ENCODE measurements around the gene BTBD9. TPM values are rescaled to one million over a fixed set of nuclear protein-coding genes. Genes with fewer than 3 reads are reported as not detected.

Gene BTBD9
- total RNA-seq, 1 experiment from 2014 or later, result 8.9 TPM

DNA sequence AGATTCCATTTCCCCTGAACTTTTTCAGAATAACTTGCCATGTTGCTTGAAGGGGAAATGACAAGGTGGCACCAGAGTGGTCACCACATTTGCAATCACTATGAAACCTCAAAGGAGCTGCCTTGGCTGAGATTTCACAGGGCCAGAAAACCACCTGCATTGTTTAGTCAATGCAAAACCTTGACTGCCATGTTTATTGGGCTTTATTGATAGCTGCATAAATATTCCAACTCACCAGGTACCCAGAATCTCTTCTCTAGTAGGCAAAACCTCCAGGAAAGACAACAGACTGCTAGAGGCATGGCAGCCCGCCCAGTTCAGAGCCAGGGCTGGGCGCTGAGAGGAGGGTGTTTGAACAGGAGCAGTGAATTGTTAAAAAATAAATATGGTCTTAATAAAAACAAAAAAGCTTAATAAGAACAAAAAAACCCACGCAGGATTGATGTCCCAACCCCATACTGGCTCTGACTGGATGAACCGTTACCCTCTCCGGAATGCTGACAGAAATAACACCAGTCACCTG lies 444.6 kb downstream of the BTBD9 start:
- H3K27me3 Mint-ChIP-seq (ENCODE audit: low read depth), result no peaks in the 10 kb centered on the region
- H2AFZ ChIP-seq (ENCODE audit: low read length), result no peak overlapping the region
- no peaks in the 10 kb centered on the region for H3K23me2 ChIP-seq (ENCODE audit: insufficient read length, low read depth, low read length, poor library complexity, severe bottlenecking)
- no peak overlapping the region for H3K9ac ChIP-seq (ENCODE audit: extremely low read depth, insufficient read length, low read length)
- no peak overlapping the region for H2BK5ac ChIP-seq (ENCODE audit: insufficient read length, low read length)
- H4K20me1 ChIP-seq (ENCODE audit: control insufficient read depth, insufficient read depth, insufficient read length), result no peaks in the 10 kb centered on the region
- no peak overlapping the region for H4K8ac ChIP-seq (replicated peaks; ENCODE audit: insufficient read length, low read depth, low read length)
- H4K5ac ChIP-seq (ENCODE audit: insufficient read length, low read depth, low read length), result no peak overlapping the region
- no peak overlapping the region for H3K4me3 Mint-ChIP-seq
- H3K18ac ChIP-seq (ENCODE audit: insufficient read length, low read depth, low read length), result no peak overlapping the region
- H2BK20ac ChIP-seq (ENCODE audit: low read depth, low read length, poor library complexity, severe bottlenecking), result no peak overlapping the region
- TF ChIP-seq, protein P1, sequence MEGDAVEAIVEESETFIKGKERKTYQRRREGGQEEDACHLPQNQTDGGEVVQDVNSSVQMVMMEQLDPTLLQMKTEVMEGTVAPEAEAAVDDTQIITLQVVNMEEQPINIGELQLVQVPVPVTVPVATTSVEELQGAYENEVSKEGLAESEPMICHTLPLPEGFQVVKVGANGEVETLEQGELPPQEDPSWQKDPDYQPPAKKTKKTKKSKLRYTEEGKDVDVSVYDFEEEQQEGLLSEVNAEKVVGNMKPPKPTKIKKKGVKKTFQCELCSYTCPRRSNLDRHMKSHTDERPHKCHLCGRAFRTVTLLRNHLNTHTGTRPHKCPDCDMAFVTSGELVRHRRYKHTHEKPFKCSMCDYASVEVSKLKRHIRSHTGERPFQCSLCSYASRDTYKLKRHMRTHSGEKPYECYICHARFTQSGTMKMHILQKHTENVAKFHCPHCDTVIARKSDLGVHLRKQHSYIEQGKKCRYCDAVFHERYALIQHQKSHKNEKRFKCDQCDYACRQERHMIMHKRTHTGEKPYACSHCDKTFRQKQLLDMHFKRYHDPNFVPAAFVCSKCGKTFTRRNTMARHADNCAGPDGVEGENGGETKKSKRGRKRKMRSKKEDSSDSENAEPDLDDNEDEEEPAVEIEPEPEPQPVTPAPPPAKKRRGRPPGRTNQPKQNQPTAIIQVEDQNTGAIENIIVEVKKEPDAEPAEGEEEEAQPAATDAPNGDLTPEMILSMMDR (conservative IDR thresholded peaks at IDR 0.05), result no peak
- no peak overlapping the region for H3T11ph ChIP-seq (ENCODE audit: low read length)
- no peak for DNase-seq
- no peak overlapping the region for H2BK12ac ChIP-seq (ENCODE audit: insufficient read length, low read depth, low read length)
- H3K4me2 ChIP-seq (ENCODE audit: insufficient read depth, insufficient read length, low read length), result no peak overlapping the region
- no peak overlapping the region for H2AK5ac ChIP-seq (ENCODE audit: insufficient read length, low read length)
- no peak overlapping the region for H3K27ac Mint-ChIP-seq
- no peaks in the 10 kb centered on the region for H3K27me3 ChIP-seq (ENCODE audit: insufficient read depth, low read length)
- no peaks in the 10 kb centered on the region for H3K79me2 ChIP-seq (ENCODE audit: insufficient read depth, low read length)
- no peaks in the 10 kb centered on the region for H3K9me3 Mint-ChIP-seq
- H3K56ac ChIP-seq (ENCODE audit: insufficient read length, low read depth, low read length), result no peak overlapping the region
- no peak overlapping the region for H3K23ac ChIP-seq (ENCODE audit: insufficient read length, low read depth, low read length)
- H3K4me1 Mint-ChIP-seq, result peaks cover 36 to 44% of the 10 kb centered on the region in 2 experiments
- no peaks in the 10 kb centered on the region for H3K9me3 ChIP-seq (ENCODE audit: control insufficient read depth, low read depth, low read length)
- no peaks in the 10 kb centered on the region for H3K79me1 ChIP-seq (ENCODE audit: insufficient read depth, low read depth, low read length, poor library complexity, severe bottlenecking)
- no peaks in the 10 kb centered on the region for H3K36me3 Mint-ChIP-seq (ENCODE audit: insufficient read depth in 1 of 3, low read depth in 3 of 3)
- no peak overlapping the region for H3K27ac ChIP-seq (ENCODE audit: insufficient read length, low read depth, low read length)
- no peak overlapping the region for H2BK120ac ChIP-seq (ENCODE audit: low read depth, low read length, poor library complexity, severe bottlenecking)
- H3K4me1 ChIP-seq (ENCODE audit: insufficient read depth, low read length), result peaks cover 8% of the 10 kb centered on the region; the same call in 1 of the 2 replicates
- H2BK15ac ChIP-seq (ENCODE audit: low read depth, low read length), result no peak overlapping the region
- H4K91ac ChIP-seq (ENCODE audit: insufficient read length, low read depth, low read length), result no peak overlapping the region
- H3K4ac ChIP-seq (ENCODE audit: low read depth, low read length), result no peak overlapping the region
- no CpG with 5 or more reads among the region's 5 CpGs for WGBS (ENCODE audit: extremely low coverage, insufficient read length, low lambda C conversion rate)
- H3K14ac ChIP-seq (ENCODE audit: insufficient read depth, low read length), result no peak overlapping the region

Measured in H9 (cell line).